Measurements from ENCODE around the gene RGPD3.
"Not testable (repeated sequence)": the region's sequence is repeated elsewhere in the genome, so short reads cannot be mapped to it uniquely, and the experiment has no call there.

RGPD3 gene
- 0.72 to 0.91 reads per million in 2 donors for total RNA-seq

- DNase-seq = not testable (repeated sequence)
Measured at GRCh38 chr2:106468107-106468506, at the start of gene RGPD3. Gene RGPD3 (minus strand): TSS chr2:106468413. CDS start chr2:106468288, 125 bp downstream.

GRCh38 chr2:106517329-106517728 lies 49.1 kb upstream of the RGPD3 start:
- no peak for DNase-seq

DNA sequence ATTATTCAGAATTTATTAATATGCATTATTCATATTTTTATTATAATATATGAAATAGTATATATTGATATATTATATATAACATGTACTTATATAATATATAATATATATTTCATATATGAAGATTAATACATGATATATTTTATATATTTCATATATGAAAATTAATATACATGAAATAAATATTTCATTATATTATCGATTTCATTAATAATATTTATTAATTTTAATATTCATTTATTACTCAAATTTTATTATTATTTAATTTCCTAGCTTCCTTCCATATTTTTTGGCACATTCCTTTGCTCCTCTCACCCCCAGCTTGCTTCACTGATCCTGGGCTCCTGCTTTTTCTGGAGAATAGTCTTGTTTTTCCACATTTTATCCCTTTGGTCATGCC lies 48.7 kb upstream of the RGPD3 start:
- DNase-seq = no peak

GRCh38 chr2:106516436-106516835 lies 48.2 kb upstream of the RGPD3 start:
- DNase-seq = no peak

GRCh38 chr2:106514827-106515226 lies 46.6 kb upstream of the RGPD3 start:
- DNase-seq = not testable (repeated sequence)

DNA sequence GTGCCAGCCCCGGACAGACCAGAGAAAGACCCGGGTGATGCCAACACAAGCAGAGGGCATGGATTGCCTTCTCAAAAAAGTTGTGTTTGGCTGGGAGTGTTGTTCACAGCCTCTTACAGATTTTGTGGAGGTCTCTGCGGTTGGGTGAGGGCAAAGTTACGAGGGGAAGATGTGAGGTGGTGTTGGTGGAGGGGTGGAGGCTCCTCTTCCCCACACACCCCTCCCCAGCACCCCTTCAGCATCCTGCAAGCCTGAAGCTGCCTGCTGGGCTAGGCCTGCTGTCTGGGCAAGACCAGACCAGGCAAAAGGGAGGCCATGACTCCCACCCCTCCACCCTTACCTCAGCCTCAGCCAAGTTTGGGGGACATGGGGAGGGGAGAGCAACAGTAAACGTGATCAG lies 45.2 kb upstream of the RGPD3 start:
- not testable (repeated sequence) for DNase-seq

GRCh38 chr2:106511934-106512333 lies 43.7 kb upstream of the RGPD3 start:
- DNase-seq = not testable (repeated sequence)

- DNase-seq = not testable (repeated sequence)
Measured at GRCh38 chr2:106511476-106511901, 43.3 kb upstream of the RGPD3 start.

- DNase-seq = not testable (repeated sequence)
Measured at GRCh38 chr2:106510791-106511190, 42.6 kb upstream of the RGPD3 start.

DNA sequence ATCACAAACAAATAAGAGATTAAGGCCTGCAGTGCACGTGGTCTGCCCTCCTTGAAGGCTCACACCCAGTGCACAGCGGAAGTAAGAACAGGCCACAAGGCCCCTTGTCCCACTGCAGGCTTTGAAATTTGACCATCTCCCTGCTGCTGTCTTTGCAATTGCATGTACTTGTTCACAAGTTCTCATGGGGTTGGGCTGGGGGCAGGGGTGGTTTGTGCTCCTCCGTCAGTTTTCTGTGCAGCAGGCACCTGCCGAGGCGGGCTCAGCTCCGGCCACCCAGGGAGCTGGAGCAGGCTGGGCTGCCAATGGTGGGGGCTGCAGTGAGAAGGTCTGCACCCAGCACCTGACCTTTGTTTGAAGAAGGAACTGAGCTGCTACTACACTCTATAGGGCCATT lies 41.2 kb upstream of the RGPD3 start:
- not testable (repeated sequence) for DNase-seq

- not testable (repeated sequence) for DNase-seq
Measured at GRCh38 chr2:106508660-106509373, 40.6 kb upstream of the RGPD3 start.

DNA sequence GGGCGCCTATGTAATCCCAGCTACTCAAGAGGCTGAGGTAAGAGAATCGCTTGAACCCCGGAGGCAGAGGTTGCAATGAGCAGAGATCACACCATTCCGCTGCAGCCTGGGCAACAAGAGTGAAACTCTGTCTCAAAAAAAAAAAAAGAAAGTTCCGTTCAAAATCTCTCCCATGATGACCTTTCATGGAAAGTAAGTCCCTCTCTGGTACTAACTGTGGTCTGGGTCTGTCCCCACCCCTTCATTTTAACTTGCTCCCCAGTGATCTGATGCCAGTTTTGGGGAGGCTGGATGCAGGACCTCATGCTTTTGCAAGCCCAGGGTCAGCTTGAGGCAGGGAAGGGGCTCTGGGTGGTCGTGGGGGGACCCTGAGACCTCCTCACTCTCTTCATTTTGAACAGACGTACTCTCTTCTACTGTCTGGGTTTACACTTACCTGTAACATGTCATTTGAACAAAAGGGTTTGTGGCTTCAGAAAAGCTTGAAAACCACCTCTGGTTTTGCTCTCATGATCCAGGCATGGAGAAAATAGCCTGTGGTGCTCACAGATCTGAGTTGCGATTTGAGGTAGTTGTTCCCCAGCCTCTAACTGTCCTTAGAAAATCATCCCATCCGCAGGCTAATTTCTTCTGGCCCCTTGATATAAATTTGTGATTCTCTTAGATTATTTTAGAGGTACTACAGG lies 37.9 kb upstream of the RGPD3 start:
- not testable (repeated sequence) for DNase-seq

GRCh38 chr2:106504787-106505186 lies 36.6 kb upstream of the RGPD3 start:
- not testable (repeated sequence) for DNase-seq

DNA sequence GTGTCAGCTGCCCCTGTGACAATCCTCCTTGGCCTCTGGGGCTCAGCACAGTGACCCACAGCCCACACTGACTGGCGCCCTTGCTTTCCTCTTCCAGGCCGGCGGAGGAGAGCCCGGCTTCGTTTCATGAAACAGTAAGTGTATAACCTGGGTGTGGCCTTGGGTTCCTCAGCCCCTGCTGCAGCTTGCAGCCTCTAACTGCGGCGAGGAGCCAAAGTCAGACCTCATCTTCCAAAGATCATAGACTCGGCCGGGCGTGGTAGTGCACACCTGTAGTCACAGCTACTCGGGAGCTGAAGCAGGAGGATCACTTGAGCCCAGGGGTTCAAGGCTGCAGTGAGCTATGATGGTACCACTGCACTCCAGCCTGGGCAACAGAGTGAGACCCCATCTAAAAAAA lies 36.0 kb upstream of the RGPD3 start:
- DNase-seq = not testable (repeated sequence)

- DNase-seq = not testable (repeated sequence)
Measured at GRCh38 chr2:106502351-106502750, 34.1 kb upstream of the RGPD3 start.

DNA sequence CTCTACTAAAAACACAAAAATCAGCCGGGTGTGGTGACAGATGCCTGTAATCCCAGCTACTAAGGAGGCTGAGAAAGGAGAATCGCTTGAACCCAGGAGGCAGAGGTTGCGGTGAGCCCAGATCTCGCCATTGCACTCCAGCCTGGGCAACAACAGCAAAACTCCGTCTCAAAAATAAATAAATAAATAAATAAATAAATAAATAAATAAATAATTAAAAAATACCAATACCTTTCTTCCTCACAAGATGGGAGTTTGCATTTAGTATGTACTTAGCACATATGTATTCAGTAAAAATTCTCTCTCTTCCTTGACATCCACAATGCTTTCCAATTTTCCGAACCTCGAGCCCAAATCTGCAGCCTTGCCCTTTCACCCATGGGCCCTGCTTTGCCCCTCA lies 32.1 kb upstream of the RGPD3 start:
- not testable (repeated sequence) for DNase-seq

GRCh38 chr2:106498549-106498948 lies 30.3 kb upstream of the RGPD3 start:
- not testable (repeated sequence) for DNase-seq

DNA sequence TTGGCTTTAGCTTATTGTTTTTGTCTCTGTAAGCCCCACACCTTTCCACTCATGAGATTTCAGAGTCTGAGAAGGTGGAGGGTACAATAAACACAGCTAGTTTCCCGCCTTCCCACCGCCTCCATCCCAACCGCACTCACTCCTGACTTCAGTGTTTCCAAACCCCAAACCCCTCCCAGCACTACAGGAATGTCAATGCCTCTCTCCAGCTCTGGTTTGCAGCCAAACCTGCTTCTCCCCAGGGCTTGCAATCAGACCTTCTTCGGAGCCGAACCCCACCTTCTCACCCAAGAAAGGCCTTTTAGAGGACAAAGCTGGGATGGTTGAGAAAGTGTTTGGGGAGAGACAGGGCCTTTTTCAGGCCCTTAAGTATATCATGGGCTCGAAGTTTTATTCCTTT lies 24.7 kb upstream of the RGPD3 start:
- DNase-seq = not testable (repeated sequence)

DNA sequence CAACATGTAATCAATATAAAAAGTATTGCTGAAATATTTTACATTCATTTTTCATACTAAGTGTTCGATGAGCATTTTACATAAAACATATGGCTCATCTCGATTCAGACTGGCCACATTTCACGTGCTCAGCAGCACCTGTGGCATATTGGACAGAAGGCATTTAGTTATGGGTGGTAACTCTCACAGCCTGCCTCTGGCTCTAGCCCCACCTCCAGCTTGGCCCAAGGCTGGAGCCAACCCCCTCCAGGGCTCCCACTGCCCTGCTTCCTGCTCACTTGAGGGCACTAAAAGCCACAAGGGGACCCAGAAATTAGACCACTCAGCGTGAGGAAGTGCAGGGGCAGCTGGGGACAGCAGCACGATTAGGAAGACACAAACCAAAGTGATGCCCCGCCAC lies 24.2 kb upstream of the RGPD3 start:
- not testable (repeated sequence) for DNase-seq

DNA sequence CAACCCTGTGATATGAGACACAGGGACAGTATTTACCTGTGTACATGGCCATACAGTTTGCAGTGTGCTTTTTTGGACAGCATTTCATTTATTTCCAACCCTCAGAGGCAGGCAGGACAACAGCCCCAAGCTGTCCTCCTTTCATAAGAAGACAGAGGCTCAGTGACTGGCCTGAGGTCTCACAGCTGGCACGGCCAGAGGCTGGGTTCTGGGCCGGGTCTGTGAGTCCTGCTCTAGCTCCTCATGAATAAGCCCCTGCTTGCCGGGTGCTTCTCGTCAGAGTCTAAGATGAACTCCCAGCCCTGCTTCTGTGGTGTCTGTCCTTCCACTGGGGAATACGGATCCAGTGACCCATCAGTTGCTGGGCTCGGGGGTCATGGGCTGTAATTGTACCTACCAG lies 21.5 kb upstream of the RGPD3 start:
- not testable (repeated sequence) for DNase-seq

DNA sequence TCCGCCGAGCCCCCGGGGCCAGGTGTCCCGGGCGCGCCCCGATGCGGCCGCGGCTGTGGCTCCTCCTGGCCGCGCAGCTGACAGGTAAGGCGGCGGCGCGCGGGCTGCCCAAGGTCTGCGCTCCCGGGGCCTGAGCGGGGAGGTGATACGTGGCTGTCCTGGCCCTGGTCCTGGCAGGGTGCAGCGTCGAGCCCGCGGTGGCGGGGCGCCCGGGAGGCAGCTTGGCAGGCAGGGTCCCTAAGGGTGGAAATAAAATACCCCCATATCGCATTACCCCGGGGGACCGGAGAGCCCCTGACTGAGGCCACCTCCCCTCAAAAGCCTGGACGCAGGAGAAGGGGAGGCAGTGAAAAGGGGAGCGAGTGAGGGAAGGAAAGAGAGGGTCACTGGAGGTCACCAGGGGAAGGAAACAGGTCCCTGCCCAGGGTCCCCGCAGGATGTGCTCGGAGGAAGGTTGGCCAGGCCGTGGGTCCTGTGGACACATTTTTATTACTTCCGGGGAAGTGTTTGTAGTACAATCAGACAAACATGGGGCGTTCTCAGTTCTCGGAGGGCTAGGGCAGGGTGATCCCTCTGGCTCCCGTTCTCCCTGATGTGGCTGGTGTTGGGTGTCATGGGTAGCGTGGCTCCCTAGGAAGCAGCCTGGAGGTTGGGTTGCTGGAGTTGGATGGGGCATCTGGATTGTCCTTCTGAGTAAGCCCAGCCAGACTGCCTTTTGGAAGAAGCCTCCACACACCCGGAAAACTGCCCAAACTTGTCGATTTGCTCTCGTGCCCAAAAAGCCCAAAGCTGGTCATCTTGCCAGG lies 19.4 kb upstream of the RGPD3 start:
- DNase-seq = not testable (repeated sequence)

DNA sequence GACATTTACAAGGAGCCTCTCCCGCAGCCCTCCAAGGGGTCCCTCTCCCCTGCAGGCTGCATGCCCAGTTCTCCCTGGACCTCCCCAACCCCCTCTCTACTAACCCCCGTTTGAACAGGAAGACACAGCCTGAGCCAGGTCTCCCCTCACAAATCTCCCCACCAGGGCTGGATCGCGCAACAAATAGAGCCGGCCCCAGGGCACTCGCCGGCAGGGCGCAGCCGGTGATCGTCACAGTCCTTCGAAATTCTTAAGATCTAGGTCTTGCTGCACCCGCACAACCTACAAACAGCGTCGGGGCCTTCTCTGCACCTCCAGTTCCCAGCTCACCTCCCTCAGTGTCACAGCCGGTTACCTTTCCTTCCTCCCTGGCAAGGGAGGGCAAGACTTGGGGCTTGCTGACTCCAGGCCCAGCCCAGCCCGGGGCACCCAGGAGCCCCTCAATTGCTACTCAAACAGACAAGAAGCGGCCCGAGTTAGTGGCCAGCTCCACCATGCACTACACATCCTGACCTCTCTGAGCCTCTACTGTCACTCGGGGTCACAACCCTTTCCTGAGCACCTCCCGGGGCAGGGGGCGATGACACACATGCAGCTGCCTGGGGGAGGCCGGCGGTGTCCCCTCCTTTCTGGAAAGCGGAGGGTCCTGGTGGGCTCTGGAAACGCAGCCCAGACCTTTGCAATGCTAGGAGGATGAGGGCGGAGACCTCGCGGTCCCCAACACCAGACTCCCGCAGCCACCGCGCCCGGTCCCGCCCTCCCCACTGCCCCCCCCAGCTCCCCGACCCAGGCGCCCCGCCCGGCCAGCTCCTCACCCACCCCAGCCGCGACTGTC lies 18.6 kb upstream of the RGPD3 start, which contains the start of gene CD8B2:
TSS of gene CD8B2 (plus strand) at position 814 of the 835 bp plus-strand sequence. CDS start 63 bp downstream, outside the sequence.
- DNase-seq = not testable (repeated sequence)
